Muscle of leg (tissue), 11 donors: ENCODE results near the gene HNMT. TPM values are rescaled to one million over a fixed set of nuclear protein-coding genes. Genes with fewer than 3 reads are reported as not detected.

Experiments
- DNase-seq: peaks from one replicate; pipeline ENCODE4 v3.0.0; 2013
- H3K27ac ChIP-seq: one replicate; pipeline ENCODE4 v1.5.1; 2013; ENCODE audit warnings: mild to moderate bottlenecking, low read length, control low read depth
- H3K27me3 ChIP-seq: one replicate; pipeline ENCODE4 v1.6.1; 2013; ENCODE audit warnings: low read length; ENCODE audit not compliant: control insufficient read depth, insufficient read depth
- H3K36me3 ChIP-seq: one replicate; pipeline ENCODE4 v1.6.1; 2013; ENCODE audit warnings: low read length; ENCODE audit not compliant: control insufficient read depth, insufficient read depth
- H3K4me1 ChIP-seq: one replicate; pipeline ENCODE4 v1.6.1; 2013; ENCODE audit warnings: low read length; ENCODE audit not compliant: control insufficient read depth, insufficient read depth
- H3K4me3 ChIP-seq: one replicate; pipeline ENCODE4 v1.5.1; 2013; ENCODE audit warnings: low read length, control low read depth
- H3K9me3 ChIP-seq: replicated peaks from 2 replicates; pipeline ENCODE4 v1.6.1; 2013; ENCODE audit warnings: low read depth, low read length; ENCODE audit not compliant: control insufficient read depth
- WGBS: methylation state at CpG from one replicate; pipeline ENCODE4 v1.1.5; 2013; ENCODE audit warnings: missing lambda C conversion rate; ENCODE audit not compliant: insufficient coverage; 5-methylcytosine and 5-hydroxymethylcytosine counted together
- polyA plus RNA-seq, 8 donors: library from polyadenylated mRNA; unstranded; fragments of 120-200 nt; gene quantifications; one replicate each; pipeline versions ENCODE4 v1.2.1 to v1.2.3, GENCODE V29; 2013; ENCODE audit warnings: inconsistent platforms in 1 of 8, low replicate concordance in 1 of 8; ENCODE audit not compliant: insufficient read length in 8 of 8, insufficient read depth in 1 of 8
- total RNA-seq: library from RNA; stranded (reverse); fragments of 120-200 nt; gene quantifications from one replicate; pipeline ENCODE4 v1.2.4, GENCODE V29; 2013

HNMT gene
- total and polyA plus RNA-seq, 9 donors = 16.3 to 37.7 (median 23.5) TPM

GRCh38 chr2:138003411-138003810 lies 39.1 kb downstream of the HNMT start:
- Histone ChIP-seq H3K36me3 (no peaks in the 10 kb centered on the region), H3K27me3 (no peaks in the 10 kb centered on the region), H3K4me3 (no peak overlapping the region), H3K9me3 (no peaks in the 10 kb centered on the region), H3K4me1 (no peaks in the 10 kb centered on the region), H3K27ac (no peak overlapping the region)
- no peak for DNase-seq
- no CpG with 5 or more reads among the region's 1 CpG for WGBS

GRCh38 chr2:138007431-138007830 lies 43.2 kb downstream of the HNMT start:
- H3K36me3 ChIP-seq = no peaks in the 10 kb centered on the region
- DNase-seq = no peak
- WGBS = no CpG with 5 or more reads among the region's 2 CpGs
- H3K27me3 ChIP-seq = no peaks in the 10 kb centered on the region
- no peak overlapping the region for H3K27ac ChIP-seq
- no peaks in the 10 kb centered on the region for H3K9me3 ChIP-seq
- no peaks in the 10 kb centered on the region for H3K4me1 ChIP-seq
- no peak overlapping the region for H3K4me3 ChIP-seq

GRCh38 chr2:138009622-138010021 lies 45.3 kb downstream of the HNMT start:
- no CpG with 5 or more reads among the region's 1 CpG for WGBS
- no peaks in the 10 kb centered on the region for H3K36me3 ChIP-seq

GRCh38 chr2:138010890-138011289 lies 46.6 kb downstream of the HNMT start:
- Histone ChIP-seq H3K4me1 (no peaks in the 10 kb centered on the region), H3K27ac (no peak overlapping the region), H3K36me3 (no peaks in the 10 kb centered on the region), H3K4me3 (no peak overlapping the region), H3K27me3 (no peaks in the 10 kb centered on the region), H3K9me3 (no peaks in the 10 kb centered on the region)
- no peak for DNase-seq
- WGBS = no CpG with 5 or more reads among the region's 4 CpGs

More at GRCh38 chr2:138009622-138010021, 45.3 kb downstream of the HNMT start:
- DNase-seq = no peak
- H3K9me3 ChIP-seq = no peaks in the 10 kb centered on the region
- no peaks in the 10 kb centered on the region for H3K27me3 ChIP-seq
- H3K27ac ChIP-seq = no peak overlapping the region
- no peak overlapping the region for H3K4me3 ChIP-seq
- no peaks in the 10 kb centered on the region for H3K4me1 ChIP-seq

GRCh38 chr2:138012082-138012481 lies 47.8 kb downstream of the HNMT start:
- Histone ChIP-seq H3K9me3 (no peaks in the 10 kb centered on the region), H3K27ac (no peak overlapping the region), H3K4me3 (no peak overlapping the region), H3K27me3 (no peaks in the 10 kb centered on the region), H3K4me1 (no peaks in the 10 kb centered on the region), H3K36me3 (no peaks in the 10 kb centered on the region)
- DNase-seq = no peak
- WGBS = no CpG with 5 or more reads among the region's 3 CpGs

- DNase-seq = no peak
- 100% methylated on average over 2 of the region's 3 CpGs for WGBS
- H3K4me3 ChIP-seq = no peak overlapping the region
- H3K36me3 ChIP-seq = no peaks in the 10 kb centered on the region
- H3K4me1 ChIP-seq = no peaks in the 10 kb centered on the region
- no peaks in the 10 kb centered on the region for H3K9me3 ChIP-seq
- H3K27ac ChIP-seq = no peak overlapping the region
- no peaks in the 10 kb centered on the region for H3K27me3 ChIP-seq
Observed at GRCh38 chr2:138012968-138013367, 48.7 kb downstream of the HNMT start.

GRCh38 chr2:138013639-138014038 lies 49.4 kb downstream of the HNMT start:
- no peak overlapping the region for H3K4me3 ChIP-seq
- no peaks in the 10 kb centered on the region for H3K9me3 ChIP-seq
- no peaks in the 10 kb centered on the region for H3K4me1 ChIP-seq
- H3K27ac ChIP-seq = no peak overlapping the region
- WGBS = 50% methylated on average over 2 of the region's 2 CpGs
- H3K36me3 ChIP-seq = no peaks in the 10 kb centered on the region
- no peaks in the 10 kb centered on the region for H3K27me3 ChIP-seq
- no peak for DNase-seq

GRCh38 chr2:138015494-138015893 lies 51.2 kb downstream of the HNMT start:
- Histone ChIP-seq H3K36me3 (no peaks in the 10 kb centered on the region), H3K9me3 (no peaks in the 10 kb centered on the region), H3K27ac (no peak overlapping the region), H3K4me3 (no peak overlapping the region), H3K27me3 (no peaks in the 10 kb centered on the region), H3K4me1 (no peaks in the 10 kb centered on the region)
- no CpG with 5 or more reads among the region's 3 CpGs for WGBS
- no peak for DNase-seq

- peak; percentile 8 for DNase-seq
- no CpG with 5 or more reads among the region's 3 CpGs for WGBS
- H3K36me3 ChIP-seq = no peaks in the 10 kb centered on the region
- no peak overlapping the region for H3K27ac ChIP-seq
- no peaks in the 10 kb centered on the region for H3K9me3 ChIP-seq
- H3K4me1 ChIP-seq = no peaks in the 10 kb centered on the region
- H3K4me3 ChIP-seq = no peak overlapping the region
- H3K27me3 ChIP-seq = no peaks in the 10 kb centered on the region
Observed at GRCh38 chr2:138016351-138017087, 52.2 kb downstream of the HNMT start.

- Histone ChIP-seq H3K27me3 (no peaks in the 10 kb centered on the region), H3K27ac (no peak overlapping the region), H3K4me3 (no peak overlapping the region), H3K4me1 (no peaks in the 10 kb centered on the region), H3K36me3 (no peaks in the 10 kb centered on the region), H3K9me3 (no peaks in the 10 kb centered on the region)
- 86% methylated on average over 1 of the region's 1 CpG for WGBS
- DNase-seq = no peak
Observed at GRCh38 chr2:138017824-138018223, 53.6 kb downstream of the HNMT start.
